HepG2 (cell line): ENCODE results near the gene NCOA1. TPM values are rescaled to one million over a fixed set of nuclear protein-coding genes. Genes with fewer than 3 reads are reported as not detected.
A peak's percentile ranks its signal among the peaks of the same experiment; 100 is the strongest.

Source experiments
- ATF1 ChIP-seq: IDR thresholded peaks from 2 replicates; pipeline ENCODE4 v1.6.1; 2016; ENCODE audit warnings: mild to moderate bottlenecking, control low read depth
- DNMT3B ChIP-seq: conservative IDR thresholded peaks from 2 replicates; pipeline ENCODE4 v1.6.1; 2016; ENCODE audit warnings: missing biosample characterization, control low read depth
- FOXA3 ChIP-seq: IDR thresholded peaks from 2 replicates; pipeline ENCODE4 v1.6.1; 2016; ENCODE audit warnings: missing genetic modification reagents, missing compliant biosample characterization
- FOXJ3 ChIP-seq: sonication (generic); formaldehyde crosslinking; IDR thresholded peaks from 2 replicates; pipeline ENCODE4 v1.4.0; 2020; ENCODE audit warnings: missing genetic modification reagents, mild to moderate bottlenecking, borderline replicate concordance
- FOXK2 ChIP-seq: fragments of 450-650 bp; IDR thresholded peaks from 2 replicates; pipeline ENCODE4 v1.6.1; 2016
- HDAC2 ChIP-seq: sonication (generic); formaldehyde crosslinking; IDR thresholded peaks from 2 replicates; pipeline ENCODE4 v1.4.0; 2020; ENCODE audit warnings: missing genetic modification reagents
- HNRNPH1 ChIP-seq: fragments of 200-400 bp; formaldehyde crosslinking; optimal IDR thresholded peaks from 2 replicates; pipeline ENCODE3; 2017; ENCODE audit warnings: mild to moderate bottlenecking, low read depth, low read length
- KDM5B ChIP-seq: sonication (generic); formaldehyde crosslinking; IDR thresholded peaks from 2 replicates; pipeline ENCODE4 v1.4.0; 2020; ENCODE audit warnings: missing genetic modification reagents, mild to moderate bottlenecking, borderline replicate concordance
- NFE2L1 ChIP-seq: sonication (generic); formaldehyde crosslinking; IDR thresholded peaks from 2 replicates; pipeline ENCODE4 v1.4.0; 2020; ENCODE audit warnings: missing genetic modification reagents, mild to moderate bottlenecking, borderline replicate concordance
- POLR2G ChIP-seq: fragments of 200-400 bp; formaldehyde crosslinking; IDR thresholded peaks from 2 replicates; pipeline ENCODE4 v1.6.1; 2018; ENCODE audit warnings: mild to moderate bottlenecking, low read depth, low read length, moderate library complexity
- REXO4 ChIP-seq: sonication (generic); formaldehyde crosslinking; IDR thresholded peaks from 2 replicates; pipeline ENCODE4 v1.8.0; 2022; ENCODE audit warnings: missing genetic modification reagents, mild to moderate bottlenecking, borderline replicate concordance
- TMF1 ChIP-seq: sonication (generic); formaldehyde crosslinking; IDR thresholded peaks from 2 replicates; pipeline ENCODE4 v1.8.1; 2022; ENCODE audit warnings: low read depth, missing genetic modification reagents
- ZBTB1 ChIP-seq: sonication (generic); formaldehyde crosslinking; IDR thresholded peaks from 2 replicates; pipeline ENCODE4 v1.4.0; 2020; ENCODE audit warnings: missing genetic modification reagents, borderline replicate concordance
- ZKSCAN8 ChIP-seq: IDR thresholded peaks from 2 replicates; pipeline ENCODE4 v1.6.1; 2016; ENCODE audit warnings: borderline replicate concordance, missing genetic modification reagents, missing compliant biosample characterization
- ZNF143 ChIP-seq: sonication (generic); formaldehyde crosslinking; IDR thresholded peaks from 2 replicates; pipeline ENCODE4 v1.4.0; 2020; ENCODE audit warnings: missing genetic modification reagents
- ZNF3 ChIP-seq: IDR thresholded peaks from 2 replicates; pipeline ENCODE4 v1.7.0; 2017; ENCODE audit warnings: inconsistent platforms
- ZNF441 ChIP-seq: sonication (generic); formaldehyde crosslinking; IDR thresholded peaks from 2 replicates; pipeline ENCODE4 v1.7.0; 2021; ENCODE audit warnings: missing genetic modification reagents, borderline replicate concordance
- ZNF460 ChIP-seq: sonication (generic); formaldehyde crosslinking; IDR thresholded peaks from 2 replicates; pipeline ENCODE4 v1.5.1; 2020; ENCODE audit warnings: missing genetic modification reagents, mild to moderate bottlenecking, borderline replicate concordance
- ZNF616 ChIP-seq: sonication (generic); formaldehyde crosslinking; IDR thresholded peaks from 2 replicates; pipeline ENCODE4 v1.5.0; 2020; ENCODE audit warnings: low read depth, mild to moderate bottlenecking, missing genetic modification reagents
- ZNF737 ChIP-seq: sonication (generic); formaldehyde crosslinking; IDR thresholded peaks from 2 replicates; pipeline ENCODE4 v1.5.0; 2020; ENCODE audit warnings: missing genetic modification reagents, mild to moderate bottlenecking, borderline replicate concordance
- ZNF850 ChIP-seq: sonication (generic); formaldehyde crosslinking; conservative IDR thresholded peaks from 2 replicates; pipeline ENCODE4 v1.9.0; 2021; ENCODE audit warnings: mild to moderate bottlenecking, missing genetic modification reagents
- polyA plus RNA-seq, 8 experiments: library from polyadenylated mRNA; depleted of rRNA in 3 of 8; stranded (reverse) in 7 of 8; unstranded in 1 of 8; fragments of >200 nt; fragmentation: Illumina TruSeq in 4 of 8; extraction: Trizol in 4 of 8; gene quantifications; 2 replicates each; pipeline versions ENCODE4 v1.2.1 to v1.2.3, GENCODE V29; 2011 to 2016; ENCODE audit warnings: low read depth in 4 of 8, missing spikeins in 1 of 8, mixed read lengths in 1 of 8; ENCODE audit not compliant: insufficient read depth in 1 of 8
- total RNA-seq, 5 experiments: library from RNA; depleted of rRNA; stranded (reverse); fragments of >200 nt; fragmentation: Illumina TruSeq; extraction: Trizol; gene quantifications; 2 replicates each; pipeline ENCODE4 v1.2.3, GENCODE V29; 2016; ENCODE audit warnings: low read depth in 1 of 5
- TF ChIP-seq, protein P1 (sequence below): sonication (generic); formaldehyde crosslinking; IDR thresholded peaks from 2 replicates; pipeline ENCODE4 v1.5.1; 2020; ENCODE audit warnings: missing genetic modification reagents, mild to moderate bottlenecking, borderline replicate concordance
- TF ChIP-seq, protein P2 (sequence below): sonication (generic); formaldehyde crosslinking; IDR thresholded peaks from 2 replicates; pipeline ENCODE4 v1.4.0; 2020; ENCODE audit warnings: mild to moderate bottlenecking, missing genetic modification reagents
- TF ChIP-seq, protein P3 (sequence below): sonication (generic); formaldehyde crosslinking; IDR thresholded peaks from 2 replicates; pipeline ENCODE4 v1.8.0; 2022; ENCODE audit warnings: low read depth, missing genetic modification reagents
- TF ChIP-seq, protein P4 (sequence below): sonication (generic); formaldehyde crosslinking; IDR thresholded peaks from 2 replicates; pipeline ENCODE4 v1.4.0; 2020; ENCODE audit warnings: mild to moderate bottlenecking, missing genetic modification reagents

NCOA1 gene
- total and polyA plus RNA-seq, 2 of the 13 experiments (the other 11 are each of a cell fraction or from before 2014, with no cell fraction given) = 10.0 to 10.4 TPM

DNA sequence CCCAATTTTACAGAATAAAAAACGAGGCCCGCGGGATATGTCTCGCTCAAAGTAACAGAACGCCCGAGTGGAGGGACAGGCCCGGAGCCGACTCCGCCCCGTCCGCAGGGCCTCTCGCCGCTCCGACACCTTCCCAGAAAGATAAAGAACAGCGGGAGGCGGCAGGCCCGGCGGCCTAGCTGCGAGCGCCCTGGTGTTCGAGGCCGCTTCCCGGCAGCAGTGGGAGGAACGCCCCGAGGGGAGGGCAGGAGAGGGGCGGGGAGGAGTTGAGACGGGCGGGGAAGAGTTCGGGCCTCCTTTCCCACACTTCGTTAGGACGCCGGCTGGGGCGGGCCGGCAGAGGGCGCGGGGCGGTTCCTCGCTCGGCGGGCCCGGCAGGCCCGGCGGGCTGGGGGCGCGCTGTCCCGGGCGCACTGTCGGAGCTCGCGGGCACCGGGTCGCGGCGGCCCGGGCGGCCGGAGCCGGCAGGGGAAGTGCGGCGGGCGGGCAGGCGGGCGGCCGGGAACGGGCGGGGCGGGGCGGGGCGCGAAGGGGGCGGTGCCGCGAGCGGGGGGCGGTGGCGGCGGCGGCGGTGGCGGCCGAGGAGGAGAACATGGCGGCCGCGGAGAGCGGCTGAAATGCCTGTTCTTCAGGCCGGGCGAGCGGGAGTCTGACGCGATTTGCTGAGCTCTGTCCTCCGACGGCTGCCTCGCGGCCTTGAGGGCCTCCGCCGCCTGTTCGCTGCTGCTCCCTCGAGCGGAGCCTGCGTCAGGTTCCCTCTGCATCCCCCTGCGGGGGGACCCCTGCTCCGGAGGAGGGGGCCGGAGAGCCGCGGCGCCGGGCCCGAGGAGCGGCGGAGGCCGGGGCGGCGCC lies at the start of gene NCOA1 (continued):
- TF ChIP-seq ATF1 (CRISPR knock-in tag) (no peak), ZKSCAN8 (CRISPR knock-in tag) (no peak), ZNF460 (CRISPR knock-in tag) (no peak), NFE2L1 (CRISPR knock-in tag) (no peak), ZNF143 (CRISPR knock-in tag) (no peak; the same call in none of the 2 replicates), HDAC2 (CRISPR knock-in tag) (no peak), DNMT3B (CRISPR knock-in tag) (no peak), FOXJ3 (no peak), FOXA3 (CRISPR knock-in tag) (peak; percentile 27; the same call in 1 of the 2 replicates), ZNF441 (peak; percentile 54; the same call in 1 of the 2 replicates), FOXK2 (no peak), REXO4 (CRISPR knock-in tag) (no peak), ZNF737 (CRISPR knock-in tag) (no peak), ZBTB1 (CRISPR knock-in tag) (no peak; the same call in 1 of the 2 replicates), ZNF3 (no peak), HNRNPH1 (no peak), ZNF850 (CRISPR knock-in tag) (no peak), ZNF616 (CRISPR knock-in tag) (peak; percentile 26; the same call in 1 of the 2 replicates), TMF1 (no peak), POLR2G (peak; percentile 68), KDM5B (CRISPR knock-in tag) (peak; percentile 34; the same call in 1 of the 2 replicates)
- TF ChIP-seq, protein P1, sequence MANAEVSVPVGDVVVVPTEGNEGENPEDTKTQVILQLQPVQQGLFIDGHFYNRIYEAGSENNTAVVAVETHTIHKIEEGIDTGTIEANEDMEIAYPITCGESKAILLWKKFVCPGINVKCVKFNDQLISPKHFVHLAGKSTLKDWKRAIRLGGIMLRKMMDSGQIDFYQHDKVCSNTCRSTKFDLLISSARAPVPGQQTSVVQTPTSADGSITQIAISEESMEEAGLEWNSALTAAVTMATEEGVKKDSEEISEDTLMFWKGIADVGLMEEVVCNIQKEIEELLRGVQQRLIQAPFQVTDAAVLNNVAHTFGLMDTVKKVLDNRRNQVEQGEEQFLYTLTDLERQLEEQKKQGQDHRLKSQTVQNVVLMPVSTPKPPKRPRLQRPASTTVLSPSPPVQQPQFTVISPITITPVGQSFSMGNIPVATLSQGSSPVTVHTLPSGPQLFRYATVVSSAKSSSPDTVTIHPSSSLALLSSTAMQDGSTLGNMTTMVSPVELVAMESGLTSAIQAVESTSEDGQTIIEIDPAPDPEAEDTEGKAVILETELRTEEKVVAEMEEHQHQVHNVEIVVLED = no peak
- TF ChIP-seq, protein P2, sequence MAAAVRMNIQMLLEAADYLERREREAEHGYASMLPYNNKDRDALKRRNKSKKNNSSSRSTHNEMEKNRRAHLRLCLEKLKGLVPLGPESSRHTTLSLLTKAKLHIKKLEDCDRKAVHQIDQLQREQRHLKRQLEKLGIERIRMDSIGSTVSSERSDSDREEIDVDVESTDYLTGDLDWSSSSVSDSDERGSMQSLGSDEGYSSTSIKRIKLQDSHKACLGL (CRISPR knock-in tag) = no peak; the same call in 1 of the 2 replicates
- TF ChIP-seq, protein P3, sequence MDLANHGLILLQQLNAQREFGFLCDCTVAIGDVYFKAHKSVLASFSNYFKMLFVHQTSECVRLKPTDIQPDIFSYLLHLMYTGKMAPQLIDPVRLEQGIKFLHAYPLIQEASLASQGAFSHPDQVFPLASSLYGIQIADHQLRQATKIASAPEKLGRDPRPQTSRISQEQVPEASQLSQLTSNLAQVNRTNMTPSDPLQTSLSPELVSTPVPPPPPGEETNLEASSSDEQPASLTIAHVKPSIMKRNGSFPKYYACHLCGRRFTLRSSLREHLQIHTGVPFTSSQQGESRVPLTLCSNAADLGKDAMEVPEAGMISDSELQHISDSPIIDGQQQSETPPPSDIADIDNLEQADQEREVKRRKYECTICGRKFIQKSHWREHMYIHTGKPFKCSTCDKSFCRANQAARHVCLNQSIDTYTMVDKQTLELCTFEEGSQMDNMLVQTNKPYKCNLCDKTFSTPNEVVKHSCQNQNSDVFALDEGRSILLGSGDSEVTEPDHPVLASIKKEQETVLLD (CRISPR knock-in tag) = peak; percentile 70; the same call in 1 of the 2 replicates
- TF ChIP-seq, protein P4, sequence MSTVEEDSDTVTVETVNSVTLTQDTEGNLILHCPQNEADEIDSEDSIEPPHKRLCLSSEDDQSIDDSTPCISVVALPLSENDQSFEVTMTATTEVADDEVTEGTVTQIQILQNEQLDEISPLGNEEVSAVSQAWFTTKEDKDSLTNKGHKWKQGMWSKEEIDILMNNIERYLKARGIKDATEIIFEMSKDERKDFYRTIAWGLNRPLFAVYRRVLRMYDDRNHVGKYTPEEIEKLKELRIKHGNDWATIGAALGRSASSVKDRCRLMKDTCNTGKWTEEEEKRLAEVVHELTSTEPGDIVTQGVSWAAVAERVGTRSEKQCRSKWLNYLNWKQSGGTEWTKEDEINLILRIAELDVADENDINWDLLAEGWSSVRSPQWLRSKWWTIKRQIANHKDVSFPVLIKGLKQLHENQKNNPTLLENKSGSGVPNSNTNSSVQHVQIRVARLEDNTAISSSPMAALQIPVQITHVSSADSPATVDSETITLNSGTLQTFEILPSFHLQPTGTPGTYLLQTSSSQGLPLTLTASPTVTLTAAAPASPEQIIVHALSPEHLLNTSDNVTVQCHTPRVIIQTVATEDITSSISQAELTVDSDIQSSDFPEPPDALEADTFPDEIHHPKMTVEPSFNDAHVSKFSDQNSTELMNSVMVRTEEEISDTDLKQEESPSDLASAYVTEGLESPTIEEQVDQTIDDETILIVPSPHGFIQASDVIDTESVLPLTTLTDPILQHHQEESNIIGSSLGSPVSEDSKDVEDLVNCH (CRISPR knock-in tag) = no peak
